Upper lobe of left lung (tissue), 4 donors: ENCODE measurements around the gene CT55.
"Not testable (repeated sequence)": the region's sequence is repeated elsewhere in the genome, so short reads cannot be mapped to it uniquely, and the experiment has no call there.

Experiments
- EP300 ChIP-seq, 4 donors: sonication (generic); formaldehyde crosslinking; IDR thresholded peaks; one replicate each; pipeline ENCODE4 v1.5.1; 2017; ENCODE audit warnings: antibody characterized with exemption in 4 of 4, control low read depth in 2 of 4
- POLR2A ChIP-seq, 4 donors: fragments of 450-650 bp; IDR thresholded peaks; one replicate each; pipeline ENCODE4 v1.5.1; 2016 to 2017; ENCODE audit warnings: antibody characterized with exemption in 4 of 4, mild to moderate bottlenecking in 2 of 4
- POLR2AphosphoS5 ChIP-seq, 2 donors: sonication (generic); formaldehyde crosslinking; IDR thresholded peaks; one replicate each; pipeline ENCODE4 v1.5.1; 2017; ENCODE audit warnings: antibody characterized with exemption in 2 of 2
- TF ChIP-seq, protein P1 (sequence below), 6 experiments: fragments of 450-650 bp in 4 of 6; fragments of 200-600 bp in 2 of 6; sonication (generic) in 2 of 6; IDR thresholded peaks; one replicate each; pipeline ENCODE4 v1.5.1; 2016 to 2019; ENCODE audit warnings: antibody characterized with exemption in 6 of 6

- TF ChIP-seq, protein P1, sequence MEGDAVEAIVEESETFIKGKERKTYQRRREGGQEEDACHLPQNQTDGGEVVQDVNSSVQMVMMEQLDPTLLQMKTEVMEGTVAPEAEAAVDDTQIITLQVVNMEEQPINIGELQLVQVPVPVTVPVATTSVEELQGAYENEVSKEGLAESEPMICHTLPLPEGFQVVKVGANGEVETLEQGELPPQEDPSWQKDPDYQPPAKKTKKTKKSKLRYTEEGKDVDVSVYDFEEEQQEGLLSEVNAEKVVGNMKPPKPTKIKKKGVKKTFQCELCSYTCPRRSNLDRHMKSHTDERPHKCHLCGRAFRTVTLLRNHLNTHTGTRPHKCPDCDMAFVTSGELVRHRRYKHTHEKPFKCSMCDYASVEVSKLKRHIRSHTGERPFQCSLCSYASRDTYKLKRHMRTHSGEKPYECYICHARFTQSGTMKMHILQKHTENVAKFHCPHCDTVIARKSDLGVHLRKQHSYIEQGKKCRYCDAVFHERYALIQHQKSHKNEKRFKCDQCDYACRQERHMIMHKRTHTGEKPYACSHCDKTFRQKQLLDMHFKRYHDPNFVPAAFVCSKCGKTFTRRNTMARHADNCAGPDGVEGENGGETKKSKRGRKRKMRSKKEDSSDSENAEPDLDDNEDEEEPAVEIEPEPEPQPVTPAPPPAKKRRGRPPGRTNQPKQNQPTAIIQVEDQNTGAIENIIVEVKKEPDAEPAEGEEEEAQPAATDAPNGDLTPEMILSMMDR (IDR thresholded peaks at IDR 0.05): not testable (repeated sequence)
- not testable (repeated sequence) for TF ChIP-seq POLR2A, EP300, POLR2AphosphoS5 (IDR thresholded peaks at IDR 0.05)
Measured at GRCh38 chrX:135116064-135116463, 55.1 kb downstream of the CT55 start.
